Coronary artery (tissue), 2 donors: ENCODE measurements around the gene GNAL.

Source experiments
- DNase-seq: peaks from one replicate; pipeline ENCODE4 v3.0.0-alpha.2; 2017; ENCODE audit warnings: low spot score
- H3K27ac ChIP-seq, 2 donors: fragments of 200-600 bp; sonication (generic); one replicate each; pipeline ENCODE4 v1.5.1; 2016 to 2019
- H3K4me3 ChIP-seq: fragments of 200-600 bp; sonication (generic); 2 replicates; pipeline ENCODE4 v1.5.1; 2016; ENCODE audit warnings: mild to moderate bottlenecking, moderate library complexity
- TF ChIP-seq, protein P1 (sequence below): fragments of 200-600 bp; sonication (generic); IDR thresholded peaks from one replicate; pipeline ENCODE4 v1.5.1; 2019; ENCODE audit warnings: antibody characterized with exemption

The GNAL gene

DNA sequence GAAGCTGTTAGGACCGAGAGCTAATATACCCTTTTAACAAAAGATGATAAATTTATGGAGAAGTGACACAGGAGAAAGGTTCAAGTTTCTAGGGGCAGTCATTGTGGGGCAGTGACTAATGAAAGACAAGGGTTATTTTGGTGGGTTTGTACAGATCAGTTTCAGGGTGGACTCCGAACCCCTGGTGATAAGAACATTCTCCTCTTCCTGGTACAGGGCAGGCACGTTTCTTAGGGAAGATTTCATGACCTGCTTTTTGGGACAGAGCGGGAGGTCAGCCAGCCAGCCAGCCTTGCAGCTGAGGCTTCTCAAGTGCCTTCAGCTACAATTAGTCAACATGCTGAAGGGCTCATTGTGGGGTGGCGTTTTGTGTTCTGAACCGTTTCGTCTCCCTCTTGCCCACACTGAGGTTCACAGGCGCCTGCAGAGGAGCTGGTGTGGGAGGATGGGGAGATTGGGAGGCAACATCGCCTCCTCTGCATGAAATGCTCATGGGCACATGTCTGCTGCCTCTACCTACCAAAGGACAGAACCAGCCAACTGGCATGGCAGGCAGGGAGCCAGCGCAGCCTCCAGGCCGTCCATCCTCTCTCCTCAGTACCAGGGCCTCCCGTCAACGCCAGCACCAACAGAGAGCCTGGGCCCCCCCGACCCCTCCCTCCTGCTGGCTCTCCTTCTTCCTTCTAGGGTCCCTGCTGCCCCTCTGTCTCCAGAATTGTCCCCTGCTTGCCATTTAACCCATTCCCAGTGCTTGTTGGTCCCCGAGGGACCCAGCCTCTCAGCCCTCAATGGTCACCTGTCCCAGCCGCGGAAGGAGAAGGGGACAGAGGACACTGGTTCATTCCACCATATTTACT, 171.8 kb downstream of the GNAL start:
- no peak overlapping the region for H3K4me3 ChIP-seq
- H3K27ac ChIP-seq: no peak overlapping the region
- DNase-seq: no peak
- TF ChIP-seq, protein P1, sequence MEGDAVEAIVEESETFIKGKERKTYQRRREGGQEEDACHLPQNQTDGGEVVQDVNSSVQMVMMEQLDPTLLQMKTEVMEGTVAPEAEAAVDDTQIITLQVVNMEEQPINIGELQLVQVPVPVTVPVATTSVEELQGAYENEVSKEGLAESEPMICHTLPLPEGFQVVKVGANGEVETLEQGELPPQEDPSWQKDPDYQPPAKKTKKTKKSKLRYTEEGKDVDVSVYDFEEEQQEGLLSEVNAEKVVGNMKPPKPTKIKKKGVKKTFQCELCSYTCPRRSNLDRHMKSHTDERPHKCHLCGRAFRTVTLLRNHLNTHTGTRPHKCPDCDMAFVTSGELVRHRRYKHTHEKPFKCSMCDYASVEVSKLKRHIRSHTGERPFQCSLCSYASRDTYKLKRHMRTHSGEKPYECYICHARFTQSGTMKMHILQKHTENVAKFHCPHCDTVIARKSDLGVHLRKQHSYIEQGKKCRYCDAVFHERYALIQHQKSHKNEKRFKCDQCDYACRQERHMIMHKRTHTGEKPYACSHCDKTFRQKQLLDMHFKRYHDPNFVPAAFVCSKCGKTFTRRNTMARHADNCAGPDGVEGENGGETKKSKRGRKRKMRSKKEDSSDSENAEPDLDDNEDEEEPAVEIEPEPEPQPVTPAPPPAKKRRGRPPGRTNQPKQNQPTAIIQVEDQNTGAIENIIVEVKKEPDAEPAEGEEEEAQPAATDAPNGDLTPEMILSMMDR: no peak

DNA sequence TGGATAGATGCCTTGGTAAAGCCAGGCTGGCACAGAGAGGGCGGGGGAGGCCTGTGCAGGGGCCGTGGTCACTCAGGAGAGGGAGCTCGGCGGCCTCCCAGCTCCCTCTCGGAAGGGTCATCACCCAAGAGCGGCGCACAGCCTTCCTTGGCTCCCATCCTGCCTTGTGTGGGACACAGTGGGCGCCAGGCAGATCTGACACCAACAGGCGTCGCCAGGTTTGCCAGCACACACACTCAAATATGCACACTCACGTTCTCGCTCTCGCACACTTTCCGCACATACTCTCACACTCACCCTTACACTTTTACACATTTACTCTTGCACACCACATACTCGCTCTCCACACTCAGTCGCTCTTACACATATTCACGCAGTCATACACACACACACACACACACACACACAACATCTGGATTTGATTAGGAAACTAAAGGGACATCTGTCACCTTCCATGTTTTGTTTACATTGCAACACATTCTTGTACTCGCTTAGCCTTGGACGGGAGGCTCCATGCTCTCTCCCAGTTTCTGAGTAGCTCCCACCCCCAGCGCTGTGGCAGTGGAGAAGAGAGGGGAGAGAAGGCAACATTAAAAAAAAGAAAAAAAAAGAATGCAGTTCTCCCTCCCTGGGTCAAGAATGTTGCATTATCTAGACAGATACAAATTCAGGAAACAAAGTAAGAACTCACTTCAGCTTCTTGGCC, 172.7 kb downstream of the GNAL start:
- TF ChIP-seq, protein P1: no peak
- no peak for DNase-seq
- Histone ChIP-seq H3K4me3 (no peak overlapping the region), H3K27ac (no peak overlapping the region)

DNA sequence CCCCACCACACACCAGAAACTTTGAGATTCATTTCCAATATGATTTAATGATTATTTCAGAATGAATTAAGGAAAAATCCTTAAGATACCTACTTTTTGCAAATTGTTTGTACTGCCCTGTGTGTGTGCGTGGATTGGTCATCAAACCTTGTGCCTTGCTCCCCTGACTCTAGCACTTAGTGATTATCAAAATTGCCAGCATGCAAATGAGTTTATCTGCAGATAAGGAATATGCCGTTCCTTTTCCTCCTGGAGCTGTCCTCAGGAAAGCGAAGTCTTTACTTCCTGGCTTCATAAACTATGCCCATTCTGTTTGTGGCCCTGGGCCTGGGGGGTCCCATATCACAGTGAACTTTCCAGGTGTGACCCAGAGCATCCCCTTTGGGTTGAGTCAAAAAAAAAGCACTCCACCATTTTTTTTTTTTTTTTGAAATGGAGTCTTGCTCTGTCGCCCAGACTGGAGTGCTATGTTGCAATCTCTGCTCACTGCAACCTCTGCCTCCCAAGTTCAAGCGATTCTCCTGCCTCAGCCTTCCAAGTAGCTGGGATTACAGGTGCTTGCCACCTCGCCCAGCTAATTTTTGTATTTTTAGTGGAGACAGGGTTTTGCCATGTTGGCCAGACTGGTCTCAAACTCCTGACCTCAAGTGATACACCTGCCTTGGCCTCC, 173.5 kb downstream of the GNAL start:
- TF ChIP-seq, protein P1: no peak
- H3K4me3 ChIP-seq: no peak overlapping the region
- no peak overlapping the region for H3K27ac ChIP-seq
- DNase-seq: no peak

DNA sequence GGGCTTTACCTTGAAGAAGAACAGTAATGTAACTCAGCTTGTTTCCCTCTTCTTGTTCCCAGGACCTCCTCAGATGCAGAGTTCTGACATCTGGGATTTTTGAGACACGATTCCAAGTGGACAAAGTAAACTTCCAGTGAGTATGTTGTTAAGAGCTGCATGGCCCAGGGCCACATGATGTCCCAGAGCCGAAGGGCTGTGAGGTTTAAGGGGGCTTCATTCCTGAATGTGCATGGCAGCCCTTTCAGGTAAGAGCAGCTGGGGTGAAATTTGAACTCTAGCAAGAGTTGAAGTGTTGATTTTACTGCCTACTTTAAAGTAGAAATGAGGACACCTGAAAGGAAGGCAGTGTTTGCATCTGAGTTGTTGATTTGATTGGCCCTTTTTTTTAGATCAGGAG, 175.4 kb downstream of the GNAL start:
- TF ChIP-seq, protein P1: no peak
- DNase-seq: no peak
- no peak overlapping the region for H3K27ac ChIP-seq
- no peak overlapping the region for H3K4me3 ChIP-seq

DNA sequence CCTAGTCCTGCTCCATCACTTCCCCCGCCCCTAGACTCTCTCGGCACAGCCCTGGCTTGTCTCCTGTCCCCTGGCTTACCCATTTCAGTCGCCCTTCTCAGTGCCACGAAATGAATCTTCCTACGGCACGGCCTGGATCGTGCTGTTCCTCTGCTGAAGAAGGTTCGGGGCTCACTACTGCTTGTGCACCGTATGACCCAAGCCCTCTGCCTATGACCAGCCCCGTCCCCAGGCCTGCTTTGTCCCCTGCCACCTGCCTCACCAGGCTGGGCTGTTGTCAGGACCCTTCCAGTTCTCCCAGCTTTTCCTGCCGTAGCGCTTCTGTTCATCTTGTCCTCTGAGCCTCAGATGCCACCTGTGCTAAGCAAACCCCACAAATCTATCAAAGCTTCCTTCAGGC, 176.0 kb downstream of the GNAL start:
- Histone ChIP-seq H3K27ac (no peak overlapping the region), H3K4me3 (no peak overlapping the region)
- TF ChIP-seq, protein P1: no peak
- DNase-seq: no peak

DNA sequence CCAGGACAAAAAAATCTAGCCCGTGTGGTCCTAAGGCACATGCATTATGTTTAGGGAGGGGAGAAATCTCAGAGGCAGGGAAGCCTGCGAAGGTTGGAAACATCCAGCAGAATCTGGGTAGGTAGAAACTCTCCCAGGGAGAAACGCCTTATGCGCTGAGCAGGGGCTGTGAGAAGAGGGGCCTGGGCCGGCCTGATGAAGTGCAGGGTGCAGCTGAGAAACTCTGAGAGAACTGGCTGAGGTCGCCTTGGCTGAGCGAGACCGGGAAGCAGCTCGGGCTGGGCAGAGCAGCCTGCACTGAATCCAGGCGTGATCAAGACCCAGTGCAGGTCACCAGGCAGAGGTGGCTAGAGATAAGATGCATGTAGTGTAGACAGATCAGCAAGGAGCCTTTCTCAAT, 177.3 kb downstream of the GNAL start:
- Histone ChIP-seq H3K27ac (no peak overlapping the region), H3K4me3 (no peak overlapping the region)
- DNase-seq: no peak
- TF ChIP-seq, protein P1: no peak
